A172 (cell line): ENCODE results near the gene PLEKHS1. TPM values are rescaled to one million over a fixed set of nuclear protein-coding genes. Genes with fewer than 3 reads are reported as not detected.
"Not testable (repeated sequence)": the region's sequence is repeated elsewhere in the genome, so short reads cannot be mapped to it uniquely, and the experiment has no call there.

ENCODE experiments used
- DNase-seq: peaks from one replicate; pipeline ENCODE4 v3.0.0-alpha.2; 2015; ENCODE audit warnings: low spot score
- total RNA-seq: library from RNA; depleted of rRNA; stranded (reverse); fragments of >200 nt; shearing (Covaris generic); gene quantifications from 2 replicates; pipeline ENCODE4 v1.2.3, GENCODE V29; 2014

The PLEKHS1 gene
- total RNA-seq, 1 experiment from 2014 or later = not detected

DNA sequence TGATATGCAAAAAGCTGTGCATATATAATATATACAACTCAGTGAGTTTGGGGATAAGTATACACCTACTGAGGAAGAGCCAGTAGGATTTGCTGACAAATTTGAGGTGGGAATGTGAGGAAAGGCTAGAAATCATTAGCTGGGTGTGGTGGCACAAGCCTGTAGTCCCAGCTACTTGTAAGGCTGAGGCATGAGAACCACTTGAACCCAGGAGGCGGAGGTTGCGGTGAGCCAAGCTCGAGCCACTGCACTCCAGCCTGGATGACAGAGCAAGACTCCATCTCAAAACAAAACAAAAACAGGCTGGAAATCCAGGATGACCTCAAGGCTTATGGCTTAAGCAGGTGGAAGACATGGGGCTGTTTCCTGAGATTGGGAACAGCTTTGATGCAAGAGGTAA is 10.6 kb upstream of the PLEKHS1 start:
- DNase-seq = no peak

DNA sequence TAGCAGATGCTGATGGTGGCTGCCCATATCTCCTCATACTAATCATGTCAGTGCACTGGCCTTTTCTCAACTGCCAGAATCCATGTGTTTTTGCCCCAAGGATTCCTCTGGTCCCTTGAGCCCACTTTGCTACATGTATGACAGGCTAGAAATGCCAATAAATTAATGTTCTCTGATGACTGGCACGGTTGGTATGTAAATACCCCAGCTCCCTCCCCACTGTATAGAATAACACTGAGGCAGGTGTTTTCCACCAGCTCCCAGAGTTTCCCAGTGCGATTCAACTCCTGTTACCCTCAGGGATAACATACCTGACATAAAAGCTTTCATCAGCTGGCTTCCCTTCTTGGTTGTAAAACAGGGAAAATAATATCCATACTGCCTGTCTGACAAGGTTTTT is 9.0 kb upstream of the PLEKHS1 start:
- DNase-seq = no peak

DNA sequence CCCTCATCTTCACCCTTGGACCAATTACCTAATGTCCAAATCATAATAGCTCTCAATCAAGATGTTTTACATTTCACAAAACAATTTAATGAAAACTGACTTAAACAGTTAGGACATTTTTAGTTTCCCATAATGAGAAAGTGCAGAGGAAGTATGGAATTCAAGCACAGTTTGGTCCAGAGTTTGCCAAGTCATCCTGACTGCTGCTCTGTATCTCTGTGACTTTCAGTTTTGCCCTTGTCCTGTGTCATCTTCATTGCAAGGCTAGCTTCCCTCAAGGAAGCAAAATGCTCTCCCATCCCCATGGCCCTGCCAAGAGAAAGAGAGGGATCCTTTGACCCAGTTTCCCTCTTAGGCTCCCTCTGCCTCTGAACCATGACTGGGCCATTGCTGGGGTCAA is 7.9 kb upstream of the PLEKHS1 start:
- no peak for DNase-seq

DNA sequence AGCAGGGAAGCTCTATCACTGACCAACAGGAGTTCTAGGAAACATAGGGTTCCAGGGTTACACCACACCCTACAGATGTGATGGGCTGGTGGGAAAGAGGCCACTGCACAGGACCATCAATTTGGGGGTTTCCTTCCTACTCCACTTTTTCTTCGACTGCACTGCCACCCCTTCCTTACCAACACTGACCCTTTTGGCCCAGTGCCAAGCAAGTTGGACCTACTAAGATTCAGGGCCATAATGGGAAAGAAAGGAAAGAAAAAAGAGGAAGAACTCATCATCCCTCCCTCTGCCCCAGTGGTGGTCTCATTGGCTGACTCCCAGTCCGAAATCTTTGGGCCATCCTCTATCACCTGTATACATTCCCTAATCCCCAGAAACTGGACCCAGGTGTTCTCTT is 6.1 kb upstream of the PLEKHS1 start:
- no peak for DNase-seq

DNA sequence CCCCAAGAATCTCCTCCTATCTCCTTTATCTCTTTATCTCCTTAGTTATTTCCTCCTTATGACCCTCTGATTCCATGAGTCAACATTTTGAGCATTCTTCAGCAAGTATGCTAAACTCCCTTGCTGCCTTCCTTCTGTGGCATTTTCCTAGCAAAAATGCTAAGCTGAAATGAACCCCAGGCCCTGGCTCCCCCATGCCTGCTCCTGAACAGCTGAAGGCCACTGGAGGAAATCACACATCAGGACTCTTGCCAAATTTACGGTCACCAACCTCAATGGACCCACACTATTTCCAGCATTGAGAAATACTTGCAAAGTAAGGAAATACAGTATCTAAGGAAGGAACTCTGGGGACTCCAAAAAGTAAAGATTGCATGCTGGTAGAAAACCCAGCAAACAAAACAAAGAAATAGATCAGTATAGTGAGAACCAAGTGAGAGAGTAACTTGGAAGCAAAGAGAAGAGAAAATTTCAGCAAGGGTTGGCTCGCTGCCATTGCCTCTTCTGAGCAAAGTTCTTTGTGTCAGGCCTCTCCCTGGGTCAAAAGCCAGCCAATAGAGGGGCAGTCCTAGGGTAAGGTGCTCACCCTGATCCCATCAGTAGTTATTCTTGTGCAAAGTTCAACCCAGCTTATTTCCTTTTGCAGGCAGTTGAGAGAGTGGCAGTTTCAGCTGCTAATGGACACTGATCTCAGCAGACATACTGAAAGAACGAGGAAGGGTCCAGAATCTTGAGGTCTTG is 5.1 kb upstream of the PLEKHS1 start:
- peak; percentile 89 for DNase-seq

DNA sequence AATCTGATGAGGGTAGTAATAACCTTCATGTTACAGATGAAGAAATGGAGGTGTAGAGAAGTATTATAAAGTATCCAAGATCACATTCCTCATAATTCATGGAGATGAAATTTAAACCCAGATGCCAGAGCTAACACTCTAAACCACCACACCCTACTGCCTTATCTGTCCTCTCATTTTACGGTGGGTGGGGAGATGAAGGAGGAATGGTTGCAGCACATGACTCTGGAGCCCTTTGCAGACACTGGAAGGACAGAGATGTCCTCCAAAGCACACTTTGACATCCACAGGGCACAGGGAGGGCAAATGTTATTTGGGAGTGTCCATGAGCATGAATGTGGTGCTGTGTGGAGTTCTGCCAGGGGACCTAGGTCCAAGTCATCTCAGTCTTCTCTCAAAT is 1.1 kb downstream of the PLEKHS1 start:
- DNase-seq = no peak

DNA sequence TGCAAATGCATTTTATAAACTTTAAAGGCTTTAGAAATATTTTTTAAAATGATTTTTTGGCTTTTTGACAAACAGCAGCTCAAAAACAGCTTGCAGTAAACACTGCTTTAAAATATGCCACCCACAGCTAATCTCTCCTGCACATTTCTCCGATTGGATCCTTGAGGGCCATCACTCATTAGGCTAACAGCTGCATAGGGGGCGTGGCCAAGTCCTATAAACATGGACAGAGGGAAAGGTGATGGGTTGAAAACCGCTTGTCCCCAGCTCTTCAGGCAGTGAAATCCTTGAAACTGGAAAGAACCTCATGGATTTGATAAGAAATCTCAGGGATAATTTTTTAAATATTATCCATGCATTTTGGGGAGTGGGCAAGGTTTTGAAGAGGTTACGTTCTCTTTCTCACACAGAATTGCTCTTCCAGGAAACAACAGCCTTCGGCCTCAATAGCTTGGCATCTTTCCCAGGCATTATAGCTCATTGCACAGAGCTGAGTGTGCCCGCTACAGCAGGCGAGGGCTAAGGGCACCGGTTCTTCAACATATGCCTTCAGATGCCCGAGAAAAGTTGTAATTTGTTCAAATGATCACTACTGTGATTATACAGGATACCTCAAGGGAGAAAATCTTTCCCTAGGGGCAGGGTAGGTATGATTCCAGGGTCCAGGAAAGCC is 1.7 kb downstream of the PLEKHS1 start:
- DNase-seq = no peak

DNA sequence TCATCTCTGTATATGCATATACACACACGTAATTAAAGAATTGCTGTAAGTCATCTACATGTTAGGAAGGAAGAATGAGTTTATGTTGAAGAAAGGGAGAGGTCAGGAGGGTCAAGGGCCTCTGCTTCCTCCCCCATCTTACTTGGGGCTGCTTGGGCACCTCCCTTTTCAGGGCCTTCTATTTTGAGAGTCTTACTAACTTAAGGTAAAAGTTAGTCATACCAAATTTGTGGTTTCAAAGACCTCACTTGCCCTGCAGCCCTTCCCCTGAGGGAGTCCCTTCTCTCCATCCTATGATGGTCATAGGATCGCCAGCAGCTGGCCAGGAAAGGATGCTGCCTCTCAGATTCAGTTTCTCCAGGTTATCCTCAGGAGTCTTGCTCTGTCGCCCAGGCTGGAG is 2.6 kb downstream of the PLEKHS1 start:
- DNase-seq = peak; percentile 28

DNA sequence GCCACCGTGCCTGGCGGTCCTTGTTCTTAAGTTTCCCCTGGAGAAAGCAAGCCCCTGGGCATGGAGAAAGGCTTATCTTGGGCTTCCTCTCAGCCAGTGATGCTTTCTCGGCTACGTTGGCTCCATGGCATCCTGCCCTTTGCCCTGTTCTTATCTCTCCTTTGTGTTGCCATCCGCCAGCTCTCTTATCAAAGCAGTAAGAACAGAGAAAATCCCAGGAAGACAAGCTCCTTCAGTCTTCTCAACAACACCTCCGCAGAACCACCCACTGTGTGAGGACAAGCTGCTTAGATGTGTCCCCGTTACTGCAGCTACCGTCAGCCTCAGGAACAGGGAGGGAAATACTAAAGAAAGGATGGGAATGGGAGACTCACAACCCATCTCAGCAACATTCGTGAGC is 3.3 kb downstream of the PLEKHS1 start:
- no peak for DNase-seq

DNA sequence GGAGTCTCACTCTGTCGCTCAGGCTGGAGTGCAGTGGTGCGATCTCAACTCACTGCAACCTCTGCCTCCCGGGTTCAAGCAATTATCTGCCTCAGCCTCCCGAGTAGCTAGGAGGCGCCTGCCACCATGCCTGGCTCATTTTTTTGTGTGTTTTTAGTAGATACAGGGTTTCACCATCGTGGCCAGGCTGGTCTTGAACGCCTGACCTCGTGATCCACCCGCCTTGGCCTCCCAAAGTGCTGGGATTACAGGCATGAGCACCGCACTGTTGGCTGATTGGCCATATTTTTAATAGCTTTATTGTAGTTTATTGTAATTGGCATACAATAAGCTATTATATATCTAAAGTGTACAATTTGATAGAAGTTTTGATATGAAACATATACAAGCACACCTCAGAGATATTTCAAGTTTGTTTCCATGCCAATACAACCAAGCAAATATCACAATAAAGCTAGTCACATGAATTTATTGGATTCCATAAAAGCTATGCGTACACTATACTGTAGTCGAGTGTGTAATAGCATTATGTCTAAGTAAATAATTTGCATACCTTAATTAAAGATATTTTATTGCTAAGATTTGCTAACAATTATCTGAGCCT is 5.6 kb downstream of the PLEKHS1 start:
- no peak for DNase-seq

DNA sequence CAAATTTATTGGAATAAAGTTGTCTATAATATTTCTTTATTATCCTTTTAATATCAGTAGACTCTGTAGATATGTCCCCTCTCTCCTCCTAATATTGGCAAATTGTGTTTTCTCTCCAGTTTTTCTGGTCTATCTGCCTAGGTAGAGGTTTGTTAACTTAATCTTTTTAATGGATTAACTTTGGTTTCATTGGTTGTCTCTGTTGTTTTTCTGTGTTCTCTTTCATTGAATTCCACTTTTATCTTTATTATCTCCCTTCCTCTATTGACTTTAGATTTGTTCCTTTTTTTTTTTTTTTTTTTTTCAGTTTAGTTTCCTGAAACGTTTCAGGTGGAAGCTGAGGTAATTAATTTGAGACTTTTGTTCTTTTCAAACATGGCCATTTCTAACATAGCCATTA is 10.6 kb downstream of the PLEKHS1 start:
- DNase-seq = no peak

DNA sequence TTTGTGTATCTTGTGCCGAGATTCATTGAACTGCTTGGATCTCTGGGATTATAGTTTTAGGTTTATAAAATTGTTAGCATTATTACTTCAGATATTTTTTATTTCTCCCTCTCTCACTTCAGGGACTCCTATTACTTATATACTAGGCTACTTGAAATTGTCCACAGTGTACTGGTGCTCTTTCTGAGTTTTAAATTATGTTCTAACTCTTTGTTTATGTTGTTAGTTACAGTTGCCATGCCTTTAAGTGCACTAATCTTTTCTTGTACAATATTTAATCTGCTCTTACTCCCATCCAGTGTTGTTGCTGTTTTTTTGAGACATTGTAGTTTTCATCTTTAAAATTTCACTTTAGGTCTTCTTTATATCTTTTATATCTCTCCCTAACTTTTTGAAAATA is 13.1 kb downstream of the PLEKHS1 start:
- DNase-seq = no peak

DNA sequence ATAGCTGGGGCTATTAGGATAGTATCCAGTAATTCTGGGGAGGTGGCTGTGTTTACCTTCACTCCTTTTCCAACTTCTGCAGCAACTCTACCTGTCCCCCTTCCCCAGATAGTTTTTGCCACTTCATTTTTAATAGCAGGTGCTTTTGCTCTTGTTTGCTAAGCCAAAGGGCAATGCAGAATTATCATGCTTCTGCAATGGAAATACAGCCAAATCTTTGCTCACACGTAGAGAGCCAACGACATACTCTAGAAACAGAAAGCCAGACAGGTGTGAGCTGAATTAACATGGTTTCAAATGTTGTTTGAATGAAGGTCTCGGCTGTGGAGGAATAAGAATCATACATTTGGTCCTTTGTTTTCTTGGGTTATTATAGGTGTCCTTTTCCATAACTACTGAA is 14.4 kb downstream of the PLEKHS1 start:
- no peak for DNase-seq

DNA sequence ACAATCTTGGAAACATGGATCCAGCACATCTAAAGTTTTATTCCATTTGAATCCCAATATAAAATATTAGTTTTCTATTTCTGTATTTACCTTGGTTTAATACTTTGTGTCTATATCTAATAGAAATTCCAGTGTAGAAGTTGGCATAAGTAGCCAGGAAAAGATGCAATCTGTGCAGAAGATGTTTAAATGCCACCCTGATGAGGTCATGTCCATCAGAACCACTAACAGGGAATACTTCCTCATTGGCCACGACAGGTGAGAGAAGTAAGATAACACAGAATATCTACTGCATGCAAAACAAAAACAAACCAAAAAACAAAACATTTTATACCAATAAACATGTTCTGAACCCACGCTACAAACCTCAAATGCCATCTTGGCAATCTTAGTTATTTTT is 15.7 kb downstream of the PLEKHS1 start:
- DNase-seq = no peak

DNA sequence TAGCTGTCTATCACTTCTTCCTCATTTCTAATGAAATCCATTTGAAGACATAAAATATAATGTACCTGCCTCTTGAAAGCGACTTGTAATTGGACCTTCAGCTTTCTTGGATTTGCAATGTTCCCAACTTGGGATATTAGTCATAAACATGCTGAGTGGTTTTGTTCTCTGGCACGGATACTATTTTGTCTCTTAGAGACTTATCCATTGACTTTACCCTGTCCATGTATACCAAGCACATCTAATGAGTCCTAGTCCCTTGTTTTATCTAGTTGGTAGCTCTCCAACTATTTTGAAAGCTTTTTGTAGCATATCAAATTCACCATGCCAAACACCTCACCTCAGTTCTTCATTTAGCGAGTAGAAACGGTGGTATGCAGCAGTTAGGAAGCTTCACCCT is 18.9 kb downstream of the PLEKHS1 start:
- DNase-seq = no peak

DNA sequence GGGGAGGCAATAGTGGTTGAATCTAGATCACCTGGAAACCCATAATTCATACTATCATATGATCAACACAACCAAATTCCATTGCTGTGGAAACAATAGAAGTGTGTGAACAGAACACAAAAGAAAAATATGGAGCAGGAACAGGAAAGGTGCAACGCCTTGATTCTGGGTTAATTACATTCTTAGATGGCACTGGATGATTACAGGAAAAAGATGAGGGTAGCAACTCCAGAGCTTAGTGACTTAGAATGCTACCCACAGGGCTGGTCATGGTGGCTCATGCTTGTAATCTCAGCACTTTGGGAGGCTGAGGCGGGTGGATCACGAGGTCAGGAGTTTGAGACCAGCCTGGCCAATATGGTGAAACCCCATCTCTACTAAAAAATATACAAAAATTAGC is 19.6 kb downstream of the PLEKHS1 start:
- DNase-seq = not testable (repeated sequence)

DNA sequence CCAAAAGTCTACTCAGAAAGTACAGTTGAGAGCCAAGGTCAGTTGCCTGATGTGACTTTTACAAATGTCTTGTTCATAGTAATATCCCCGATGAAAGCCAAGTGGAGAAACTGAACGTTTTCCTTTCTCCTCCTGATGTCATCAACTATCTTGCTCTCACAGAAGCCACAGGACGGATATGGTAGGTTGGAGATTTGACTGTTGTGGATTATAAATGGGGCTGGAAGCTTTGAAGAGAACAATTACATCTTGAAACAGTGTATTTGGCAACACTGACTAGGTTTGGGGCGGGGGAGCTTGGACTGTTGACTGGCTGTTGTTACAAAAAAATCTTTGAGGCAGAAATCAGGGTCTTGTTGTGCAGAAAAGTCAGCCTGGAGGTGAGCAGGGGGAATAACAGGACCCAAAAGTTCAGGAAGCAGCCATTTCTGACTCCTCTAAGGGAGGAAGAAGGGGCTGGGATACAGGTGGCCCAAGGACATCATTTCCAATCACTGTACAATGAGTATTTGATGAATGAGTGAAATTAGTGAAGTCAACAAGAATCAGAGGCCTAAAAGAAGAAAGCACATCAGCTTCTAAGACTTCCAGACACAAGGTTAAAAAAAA is 24.3 kb downstream of the PLEKHS1 start:
- no peak for DNase-seq

DNA sequence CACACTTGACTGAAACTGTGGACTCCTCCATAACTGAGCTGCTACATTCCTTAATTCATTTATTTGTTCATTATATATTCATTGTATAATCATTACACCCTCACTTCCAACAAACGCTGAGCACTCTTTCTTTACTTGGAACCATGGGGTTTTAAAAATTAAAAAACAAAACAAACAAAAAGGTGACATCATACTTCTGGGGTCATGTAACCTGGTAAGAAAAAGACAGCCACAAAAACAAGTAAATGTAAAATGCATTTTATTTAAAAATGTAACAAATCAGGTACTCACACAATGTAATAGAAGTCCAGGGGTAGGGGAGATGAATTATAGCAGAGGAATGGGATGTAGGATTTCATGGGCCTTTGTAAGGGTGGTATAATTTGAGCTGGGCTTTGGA is 25.1 kb downstream of the PLEKHS1 start:
- no peak for DNase-seq

DNA sequence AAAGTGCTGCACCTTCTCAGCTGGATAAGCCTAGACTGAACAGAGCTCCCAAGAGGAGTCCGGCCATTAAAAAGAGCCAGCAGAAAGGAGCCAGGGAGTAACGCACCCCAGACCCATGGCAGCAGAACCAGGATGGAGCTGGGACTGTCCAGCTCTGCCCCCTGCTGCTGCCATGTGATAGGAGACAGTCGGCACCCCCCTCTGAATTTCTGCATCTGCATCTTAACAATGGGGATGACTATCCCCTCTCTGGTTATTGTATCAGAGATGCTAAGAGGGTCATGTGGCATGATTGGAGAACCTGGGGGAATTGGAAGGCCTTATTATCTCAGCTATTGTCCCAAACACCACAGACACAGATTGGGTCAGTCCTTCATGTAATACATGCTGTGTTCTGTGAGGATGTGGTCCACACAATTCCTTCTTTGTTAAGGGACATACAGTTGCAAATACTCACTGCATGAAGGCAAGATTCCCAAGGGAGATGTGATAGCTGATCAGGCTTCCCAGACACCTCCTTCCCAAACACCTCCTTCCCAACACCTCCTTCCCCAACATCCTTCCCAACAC is 29.3 kb downstream of the PLEKHS1 start:
- DNase-seq = no peak

DNA sequence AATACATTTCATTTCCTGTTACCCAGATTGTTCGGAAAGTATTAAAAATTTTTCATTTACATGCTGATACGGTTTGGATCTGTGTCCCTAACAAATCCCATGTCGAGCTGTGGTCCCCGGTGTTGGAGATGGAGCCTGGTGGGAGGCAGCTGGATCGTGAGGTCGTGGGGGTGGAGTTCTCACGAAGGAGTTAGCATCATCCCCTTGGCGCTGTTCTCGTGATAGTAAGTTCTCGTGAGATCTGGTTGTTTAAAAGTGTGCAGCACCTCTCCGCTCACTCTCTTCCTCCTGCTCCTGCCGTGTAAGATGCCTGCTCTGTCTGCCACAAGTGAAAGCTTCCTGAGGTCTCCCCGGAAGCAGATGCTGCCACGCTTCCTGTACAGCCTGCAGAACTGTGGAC is 30.9 kb downstream of the PLEKHS1 start:
- no peak for DNase-seq

DNA sequence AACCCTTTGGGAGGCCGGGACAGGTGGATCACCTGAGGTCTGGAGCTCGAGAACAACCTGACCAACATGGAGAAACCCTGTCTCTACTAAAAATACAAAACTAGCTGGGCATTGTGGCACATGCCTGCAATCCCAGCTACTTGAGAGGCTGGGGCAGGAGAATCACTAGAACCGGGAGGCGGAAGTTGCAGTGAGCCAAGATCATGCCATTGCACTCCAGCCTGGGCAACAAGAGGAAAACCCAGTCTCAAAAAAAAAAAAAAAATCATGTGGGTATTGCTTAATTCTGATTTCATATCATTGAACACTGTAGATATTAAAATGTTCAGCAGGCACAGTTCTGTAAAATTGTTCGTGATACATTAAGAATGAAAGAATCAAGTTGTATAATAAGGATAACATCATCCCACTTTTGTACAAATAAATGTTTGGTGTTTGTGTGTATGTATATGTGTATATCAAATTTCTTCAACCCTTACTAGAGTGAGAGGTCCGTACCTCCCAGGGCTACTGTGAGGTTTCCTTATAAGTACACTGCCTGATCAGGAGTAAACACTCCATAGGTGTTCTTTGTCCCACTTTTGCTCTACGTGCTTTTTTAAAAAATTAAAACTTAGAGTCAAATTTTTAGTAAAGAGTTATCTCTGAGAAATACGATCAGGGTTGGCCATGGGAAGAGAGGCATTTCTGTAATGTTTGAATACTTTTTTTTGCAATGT is 31.7 kb downstream of the PLEKHS1 start:
- DNase-seq = no peak

DNA sequence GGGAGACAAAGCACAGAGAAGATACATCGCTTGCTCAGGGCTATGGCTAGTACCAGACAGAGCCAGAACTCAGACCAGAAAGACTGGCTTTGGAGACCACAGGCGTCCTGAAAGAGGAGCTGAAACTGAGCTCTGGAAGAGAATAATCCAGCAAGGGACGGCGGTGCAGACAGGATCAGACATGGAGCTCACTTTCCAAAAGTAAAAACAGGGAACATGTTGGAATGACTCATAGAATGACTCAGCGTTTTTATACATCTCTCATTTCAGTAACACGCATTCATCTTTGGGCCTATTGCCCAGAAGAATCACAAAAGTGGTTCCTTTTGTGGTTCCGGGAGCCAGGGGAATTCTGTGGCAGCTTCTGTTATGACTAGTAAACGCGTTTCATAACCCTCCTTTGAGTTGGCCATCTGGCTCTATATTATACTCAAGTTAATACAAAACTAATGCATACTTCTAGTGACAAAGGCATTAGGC is 37.2 kb downstream of the PLEKHS1 start:
- DNase-seq = peak; percentile 91
